Gastroesophageal sphincter (tissue), 4 donors: ENCODE results near the gene THSD7A. TPM values are rescaled to one million over a fixed set of nuclear protein-coding genes. Genes with fewer than 3 reads are reported as not detected.

Experiments
- ATAC-seq: fragments of 150-250 bp; one replicate; pipeline ENCODE4 v1.9.1; 2016; ENCODE audit warnings: mild to moderate bottlenecking, moderate library complexity
- H3K27ac ChIP-seq, 4 donors: fragments of 200-600 bp; sonication (generic) in 3 of 4; 1 replicate in 3 of 4; 2 replicates in 1 of 4; pipeline ENCODE4 v1.5.1; 2016 to 2019
- H3K27me3 ChIP-seq: fragments of 200-600 bp; sonication (generic); one replicate; pipeline ENCODE4 v1.5.1; 2019
- H3K36me3 ChIP-seq, 2 donors: fragments of 200-600 bp; sonication (generic); one replicate each; pipeline ENCODE4 v1.5.1; 2019; ENCODE audit warnings: control low read depth in 1 of 2
- H3K4me1 ChIP-seq, 3 donors: fragments of 200-600 bp; sonication (generic); 1 replicate in 2 of 3; 2 replicates in 1 of 3; pipeline ENCODE4 v1.5.1; 2016 to 2019; ENCODE audit warnings: control low read depth in 2 of 3
- H3K4me3 ChIP-seq, 2 donors: fragments of 200-600 bp; sonication (generic); one replicate each; pipeline ENCODE4 v1.5.1; 2019; ENCODE audit warnings: mild to moderate bottlenecking in 1 of 2, moderate library complexity in 1 of 2
- H3K9me3 ChIP-seq, 3 donors: fragments of 200-600 bp; sonication (generic); one replicate each; pipeline ENCODE4 v1.5.1; 2017 to 2019; ENCODE audit warnings: control low read depth in 2 of 3
- EP300 ChIP-seq: sonication (generic); formaldehyde crosslinking; IDR thresholded peaks from one replicate; pipeline ENCODE4 v1.6.1; 2017; ENCODE audit warnings: antibody characterized with exemption, mild to moderate bottlenecking
- POLR2A ChIP-seq, 2 donors: fragments of 450-650 bp; IDR thresholded peaks; one replicate each; pipeline ENCODE4 v1.6.1; 2017; ENCODE audit warnings: antibody characterized with exemption in 2 of 2, mild to moderate bottlenecking in 2 of 2, moderate library complexity in 1 of 2
- POLR2AphosphoS5 ChIP-seq: sonication (generic); formaldehyde crosslinking; IDR thresholded peaks from one replicate; pipeline ENCODE4 v1.6.1; 2017; ENCODE audit warnings: antibody characterized with exemption
- WGBS, 2 donors: methylation state at CpG; one replicate each; pipeline ENCODE4 v1.1.5; 2018; ENCODE audit warnings: low coverage in 1 of 2; 5-methylcytosine and 5-hydroxymethylcytosine counted together
- total RNA-seq, 4 donors: library from RNA; depleted of rRNA; stranded (reverse); fragments of >200 nt; gene quantifications; one replicate each; pipeline ENCODE4 v1.1.0, GENCODE V29; 2016
- TF ChIP-seq, protein P1 (sequence below), 4 experiments: fragments of 200-600 bp in 2 of 4; fragments of 450-650 bp in 2 of 4; sonication (generic) in 1 of 4; IDR thresholded peaks; one replicate each; pipeline ENCODE4 v1.5.1; 2017 to 2019; ENCODE audit warnings: antibody characterized with exemption in 4 of 4, mild to moderate bottlenecking in 2 of 4, moderate library complexity in 2 of 4

Gene THSD7A
- total RNA-seq, 4 donors from 2014 or later: 2.9 to 6.2 (median 3.9) TPM

DNA sequence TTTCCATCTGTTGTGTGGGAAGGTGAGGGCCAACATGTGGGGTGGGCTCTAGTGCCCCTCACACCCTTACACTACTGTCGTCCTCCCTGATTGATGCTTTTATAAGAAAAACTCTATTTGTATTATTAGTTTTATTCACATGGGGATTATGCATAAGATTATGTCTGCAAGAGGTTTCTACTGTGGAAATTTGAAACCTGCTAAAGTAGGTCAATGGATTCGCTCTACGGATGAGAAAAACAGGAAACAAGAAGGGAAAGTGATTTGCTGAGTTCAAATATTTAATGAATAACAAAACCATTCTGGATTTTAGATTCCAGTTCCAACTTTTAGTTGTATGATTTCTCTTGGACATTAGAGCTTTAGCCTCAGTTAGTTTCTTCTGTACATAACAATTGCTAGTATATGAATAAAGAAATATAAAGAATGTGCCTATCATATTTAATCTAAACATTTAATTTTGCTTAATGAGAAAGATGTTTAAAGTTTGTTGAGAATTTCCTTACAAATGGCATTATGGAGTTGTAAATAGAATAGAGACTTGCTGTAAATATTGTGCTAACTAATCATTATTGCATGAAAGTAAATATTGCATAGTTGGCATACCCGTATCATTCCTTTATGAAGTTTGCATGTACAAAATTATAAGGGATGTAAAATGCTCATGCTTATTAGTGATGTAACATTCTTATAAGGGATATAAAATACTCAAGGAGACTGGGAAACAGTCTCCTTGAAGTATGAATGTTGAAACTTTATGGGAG, 193.8 kb downstream of the THSD7A start:
- 35 to 41% methylated on average over 3 to 4 of the region's 4 CpGs for WGBS, 2 donors
- Histone ChIP-seq H3K27me3 (no peaks in the 10 kb centered on the region), H3K36me3 (peaks cover 0 to 4% of the 10 kb centered on the region in 2 donors), H3K27ac (no peak overlapping the region), H3K9me3 (no peaks in the 10 kb centered on the region), H3K4me3 (no peak overlapping the region), H3K4me1 (no peaks in the 10 kb centered on the region)
- TF ChIP-seq EP300 (no peak), POLR2A (IDR thresholded peaks at IDR 0.05) (no peak), POLR2AphosphoS5 (no peak)
- TF ChIP-seq, protein P1, sequence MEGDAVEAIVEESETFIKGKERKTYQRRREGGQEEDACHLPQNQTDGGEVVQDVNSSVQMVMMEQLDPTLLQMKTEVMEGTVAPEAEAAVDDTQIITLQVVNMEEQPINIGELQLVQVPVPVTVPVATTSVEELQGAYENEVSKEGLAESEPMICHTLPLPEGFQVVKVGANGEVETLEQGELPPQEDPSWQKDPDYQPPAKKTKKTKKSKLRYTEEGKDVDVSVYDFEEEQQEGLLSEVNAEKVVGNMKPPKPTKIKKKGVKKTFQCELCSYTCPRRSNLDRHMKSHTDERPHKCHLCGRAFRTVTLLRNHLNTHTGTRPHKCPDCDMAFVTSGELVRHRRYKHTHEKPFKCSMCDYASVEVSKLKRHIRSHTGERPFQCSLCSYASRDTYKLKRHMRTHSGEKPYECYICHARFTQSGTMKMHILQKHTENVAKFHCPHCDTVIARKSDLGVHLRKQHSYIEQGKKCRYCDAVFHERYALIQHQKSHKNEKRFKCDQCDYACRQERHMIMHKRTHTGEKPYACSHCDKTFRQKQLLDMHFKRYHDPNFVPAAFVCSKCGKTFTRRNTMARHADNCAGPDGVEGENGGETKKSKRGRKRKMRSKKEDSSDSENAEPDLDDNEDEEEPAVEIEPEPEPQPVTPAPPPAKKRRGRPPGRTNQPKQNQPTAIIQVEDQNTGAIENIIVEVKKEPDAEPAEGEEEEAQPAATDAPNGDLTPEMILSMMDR (IDR thresholded peaks at IDR 0.05): no peak
- ATAC-seq: no peak

DNA sequence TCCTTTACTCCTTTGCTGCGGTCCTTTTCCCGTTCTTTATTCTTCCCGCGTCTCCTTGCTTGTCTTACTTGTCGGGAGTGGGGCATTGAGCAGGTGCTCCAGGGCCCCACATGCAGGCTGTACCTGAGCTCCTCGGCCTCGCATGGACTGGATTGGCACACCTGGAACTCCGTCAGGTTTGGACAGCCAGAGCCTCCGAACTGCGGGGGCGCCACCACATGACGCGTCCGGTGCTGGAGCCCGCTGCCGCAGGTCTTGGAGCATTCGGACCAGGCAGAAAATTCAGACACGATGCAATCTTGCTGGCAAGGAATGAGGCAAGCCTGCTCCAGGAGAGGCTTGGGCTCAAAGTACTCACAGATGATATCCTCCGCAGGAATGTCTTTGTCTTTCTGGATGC, 195.7 kb downstream of the THSD7A start:
- no peaks in the 10 kb centered on the region for H3K4me1 ChIP-seq
- peaks cover 0 to 4% of the 10 kb centered on the region in 2 donors for H3K36me3 ChIP-seq
- H3K9me3 ChIP-seq: no peaks in the 10 kb centered on the region
- 93 to 100% methylated on average over 4 of the region's 19 CpGs for WGBS, 2 donors
- no peaks in the 10 kb centered on the region for H3K27me3 ChIP-seq
- no peak overlapping the region for H3K27ac ChIP-seq
- ATAC-seq: no peak
- TF ChIP-seq, protein P1 (IDR thresholded peaks at IDR 0.05): no peak
- TF ChIP-seq EP300: no peak
- TF ChIP-seq POLR2A (IDR thresholded peaks at IDR 0.05): no peak
- TF ChIP-seq POLR2AphosphoS5: no peak
- H3K4me3 ChIP-seq: no peak overlapping the region

- Histone ChIP-seq H3K36me3 (peaks cover 0 to 4% of the 10 kb centered on the region in 2 donors), H3K27ac (no peak overlapping the region), H3K9me3 (no peaks in the 10 kb centered on the region), H3K27me3 (no peaks in the 10 kb centered on the region), H3K4me1 (peaks cover 0 to 13% (median 0%) of the 10 kb centered on the region in 3 donors), H3K4me3 (no peak overlapping the region)
- no peak for ATAC-seq
- TF ChIP-seq, protein P1 (IDR thresholded peaks at IDR 0.05): no peak
- TF ChIP-seq POLR2A (IDR thresholded peaks at IDR 0.05) (no peak), POLR2AphosphoS5 (no peak), EP300 (no peak)
- WGBS, 2 donors: 67 to 87% methylated on average over 1 of the region's 1 CpG
Observed at GRCh38 chr7:11633310-11633709, 198.7 kb downstream of the THSD7A start.

GRCh38 chr7:11630355-11630754, 201.6 kb downstream of the THSD7A start:
- Histone ChIP-seq H3K27ac (no peak overlapping the region), H3K4me3 (no peak overlapping the region), H3K27me3 (no peaks in the 10 kb centered on the region), H3K9me3 (no peaks in the 10 kb centered on the region), H3K4me1 (peaks cover 0 to 13% (median 0%) of the 10 kb centered on the region in 3 donors), H3K36me3 (no peaks in the 10 kb centered on the region)
- 26 to 70% methylated on average over 2 of the region's 2 CpGs for WGBS, 2 donors
- TF ChIP-seq POLR2AphosphoS5 (no peak), POLR2A (IDR thresholded peaks at IDR 0.05) (no peak), EP300 (no peak)
- TF ChIP-seq, protein P1 (IDR thresholded peaks at IDR 0.05): no peak
- ATAC-seq: no peak

GRCh38 chr7:11625669-11626068, 206.3 kb downstream of the THSD7A start:
- 53 to 74% methylated on average over 2 of the region's 2 CpGs for WGBS, 2 donors
- Histone ChIP-seq H3K4me1 (peaks cover 0 to 10% (median 0%) of the 10 kb centered on the region in 3 donors), H3K27ac (no peak overlapping the region), H3K27me3 (no peaks in the 10 kb centered on the region), H3K36me3 (no peaks in the 10 kb centered on the region), H3K9me3 (no peaks in the 10 kb centered on the region), H3K4me3 (no peak overlapping the region)
- peak; percentile 34 for ATAC-seq
- TF ChIP-seq, protein P1 (IDR thresholded peaks at IDR 0.05): no peak
- no peak for TF ChIP-seq POLR2AphosphoS5
- TF ChIP-seq EP300: no peak
- no peak for TF ChIP-seq POLR2A (IDR thresholded peaks at IDR 0.05)
